HG03060 (cell line): ENCODE measurements around the gene RASGEF1C.
"Not testable (repeated sequence)": the region's sequence is repeated elsewhere in the genome, so short reads cannot be mapped to it uniquely, and the experiment has no call there.

ENCODE experiments used
- ATAC-seq: cut with Tn5 transposase; IDR thresholded peaks from one replicate; pipeline ENCODE4 v1.9.1; 2021; ENCODE audit warnings: low read depth, moderate number of reproducible peaks; ENCODE audit not compliant: unreplicated experiment

The RASGEF1C gene

DNA sequence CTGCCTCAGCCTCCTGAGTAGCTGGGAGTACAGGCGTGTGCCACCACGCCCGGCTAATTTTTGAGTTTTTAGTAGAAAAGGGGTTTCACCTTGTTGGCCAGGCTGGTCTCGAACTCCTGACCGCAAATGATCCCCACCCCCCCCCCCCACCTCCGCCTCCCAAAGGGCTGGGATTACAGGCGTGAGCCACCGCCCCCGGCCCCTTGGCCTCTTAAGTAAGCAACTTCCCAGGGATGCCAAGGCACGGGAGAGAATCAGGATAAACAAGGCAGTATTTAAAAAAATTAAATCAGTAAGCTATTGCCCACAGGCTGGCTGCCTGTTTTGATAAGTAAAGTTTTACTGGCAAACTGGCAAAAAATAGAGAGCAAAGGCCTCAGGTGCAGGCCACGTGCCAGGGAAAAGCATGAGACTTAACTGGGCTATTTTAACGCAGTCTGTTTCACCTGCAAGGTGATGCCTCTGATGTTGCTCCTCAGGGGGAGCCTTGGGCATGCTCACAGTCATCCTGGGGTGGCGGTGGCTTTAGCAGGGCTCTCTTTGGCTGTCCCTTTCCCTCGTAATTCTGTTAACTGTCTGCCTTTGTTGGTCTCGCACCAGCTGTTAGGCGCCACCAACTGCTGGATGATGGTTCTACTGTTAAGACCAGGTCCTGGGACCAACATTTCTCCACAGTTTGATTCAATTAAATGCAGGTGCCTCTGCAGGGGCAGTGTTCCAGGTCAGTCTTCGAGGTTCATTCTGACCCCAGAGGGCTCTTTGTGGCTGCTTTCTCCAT lies 118.1 kb downstream of the RASGEF1C start:
- ATAC-seq: no peak

DNA sequence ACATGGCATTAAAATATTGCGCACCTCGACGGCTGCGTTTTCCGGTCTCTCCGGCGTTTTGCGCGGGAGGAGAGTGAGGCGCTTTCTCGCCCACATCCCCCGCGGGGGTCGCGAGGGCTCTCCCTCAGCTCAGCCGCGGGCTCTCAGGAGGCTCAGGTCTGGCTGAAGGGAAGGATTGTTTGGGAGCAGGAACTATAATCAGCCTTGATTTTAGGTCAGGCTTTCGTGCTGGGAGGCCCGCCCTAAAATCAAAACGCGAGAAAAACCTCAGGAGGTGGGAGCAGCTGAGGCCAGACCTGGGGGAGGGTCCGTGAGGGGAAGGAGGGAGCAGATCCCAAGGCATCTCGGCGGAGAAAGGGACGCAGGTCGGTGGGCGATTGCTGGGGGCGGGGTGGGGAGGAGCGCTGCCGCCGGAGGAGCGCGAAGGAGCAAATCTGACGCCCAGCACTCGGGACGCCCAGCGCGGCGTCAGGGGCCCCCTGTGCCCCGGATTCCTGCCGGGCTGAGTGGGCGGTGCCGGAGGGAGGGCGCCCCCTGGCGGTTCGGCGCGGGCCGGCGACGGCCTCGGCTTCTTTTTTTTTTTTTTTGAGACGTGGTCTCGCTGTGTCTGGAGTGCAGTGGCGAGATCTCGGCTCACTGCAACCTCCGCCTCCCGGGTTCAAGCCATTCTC lies 118.8 kb downstream of the RASGEF1C start:
- ATAC-seq: no peak

DNA sequence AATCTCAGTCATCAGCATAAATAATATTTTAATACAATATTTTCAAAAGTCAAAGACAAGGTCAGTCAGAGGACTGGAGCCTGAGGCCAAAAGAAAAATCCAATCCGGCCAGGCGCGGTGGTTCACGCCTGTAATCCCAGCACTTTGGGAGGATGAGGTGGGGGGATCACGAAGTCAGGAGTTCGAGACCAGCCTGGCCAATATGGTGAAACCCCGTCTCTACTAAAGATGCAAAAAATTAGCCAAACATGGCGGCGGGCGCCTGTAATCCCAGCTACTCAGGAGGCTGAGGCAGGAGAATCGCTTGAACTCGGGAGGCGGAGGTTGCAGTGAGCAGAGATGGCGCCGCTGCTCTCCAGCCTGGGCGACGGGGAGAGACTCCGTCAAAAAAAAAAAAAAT lies 119.4 kb downstream of the RASGEF1C start:
- not testable (repeated sequence) for ATAC-seq

DNA sequence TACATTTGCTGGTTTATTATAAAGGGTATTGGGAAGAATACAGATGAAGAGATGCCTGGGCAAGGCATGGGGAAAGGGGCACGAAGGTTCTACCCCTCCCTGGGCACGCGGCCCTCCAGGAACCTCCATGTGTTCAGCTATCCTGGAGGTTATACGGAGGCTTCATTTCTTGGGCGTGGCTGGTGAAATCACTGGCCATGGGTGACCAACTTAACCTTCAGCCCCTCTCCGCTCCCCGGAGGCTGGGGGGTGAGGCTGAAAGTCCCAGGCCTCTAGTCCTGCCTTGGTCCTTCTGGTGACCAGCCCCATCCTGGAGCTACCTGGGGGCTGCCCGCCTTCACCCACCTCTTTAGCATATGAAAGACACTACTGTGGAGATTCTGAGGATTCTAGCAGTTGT lies 120.5 kb downstream of the RASGEF1C start:
- ATAC-seq: no peak

DNA sequence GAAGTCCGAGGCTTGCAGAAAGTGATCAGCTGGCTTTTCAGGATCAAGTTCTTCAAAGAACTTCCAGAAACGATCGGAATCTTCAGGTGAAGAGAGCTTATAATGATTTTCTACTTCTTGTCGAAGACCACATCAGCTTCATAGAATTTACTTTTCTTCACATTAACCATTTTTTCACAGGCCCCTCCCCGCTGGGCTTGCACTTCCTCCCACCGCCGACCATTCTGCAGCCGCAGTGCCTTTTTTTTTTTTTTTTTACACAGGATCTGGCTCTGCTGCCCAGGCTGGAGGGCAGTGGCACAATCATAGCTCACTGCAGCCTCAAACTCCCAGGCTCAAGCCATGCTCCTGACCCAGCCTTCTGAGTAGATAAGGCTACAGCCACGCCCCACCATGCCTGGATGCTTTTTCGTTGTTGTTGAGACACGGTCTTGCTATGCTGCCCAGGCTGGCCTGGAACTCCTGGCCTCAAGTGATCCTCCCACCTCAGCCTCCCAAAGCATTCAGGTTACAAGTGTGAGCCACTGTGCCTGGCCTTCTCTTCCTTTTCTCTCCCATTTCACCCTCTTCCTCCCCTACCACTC lies 122.1 kb downstream of the RASGEF1C start:
- no peak for ATAC-seq

DNA sequence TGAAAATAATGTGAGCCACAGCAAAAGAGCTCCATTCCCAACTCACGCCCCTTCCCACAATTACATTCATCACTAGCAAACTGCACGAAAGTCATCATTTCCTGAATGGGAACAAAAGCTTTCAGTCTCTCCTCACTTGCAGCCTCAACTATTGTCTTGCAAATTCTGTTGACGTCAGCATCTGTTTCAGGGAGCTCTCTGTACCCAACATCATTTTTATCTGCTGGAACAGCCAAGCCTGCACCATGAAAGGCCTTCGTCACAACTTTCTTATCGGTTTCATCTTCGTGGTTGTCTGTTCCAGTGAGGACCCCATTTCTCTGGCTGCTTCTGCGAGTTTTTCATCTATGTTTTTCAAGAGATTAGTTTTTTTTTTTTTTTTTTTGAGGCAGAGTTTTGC lies 123.2 kb downstream of the RASGEF1C start:
- no peak for ATAC-seq

DNA sequence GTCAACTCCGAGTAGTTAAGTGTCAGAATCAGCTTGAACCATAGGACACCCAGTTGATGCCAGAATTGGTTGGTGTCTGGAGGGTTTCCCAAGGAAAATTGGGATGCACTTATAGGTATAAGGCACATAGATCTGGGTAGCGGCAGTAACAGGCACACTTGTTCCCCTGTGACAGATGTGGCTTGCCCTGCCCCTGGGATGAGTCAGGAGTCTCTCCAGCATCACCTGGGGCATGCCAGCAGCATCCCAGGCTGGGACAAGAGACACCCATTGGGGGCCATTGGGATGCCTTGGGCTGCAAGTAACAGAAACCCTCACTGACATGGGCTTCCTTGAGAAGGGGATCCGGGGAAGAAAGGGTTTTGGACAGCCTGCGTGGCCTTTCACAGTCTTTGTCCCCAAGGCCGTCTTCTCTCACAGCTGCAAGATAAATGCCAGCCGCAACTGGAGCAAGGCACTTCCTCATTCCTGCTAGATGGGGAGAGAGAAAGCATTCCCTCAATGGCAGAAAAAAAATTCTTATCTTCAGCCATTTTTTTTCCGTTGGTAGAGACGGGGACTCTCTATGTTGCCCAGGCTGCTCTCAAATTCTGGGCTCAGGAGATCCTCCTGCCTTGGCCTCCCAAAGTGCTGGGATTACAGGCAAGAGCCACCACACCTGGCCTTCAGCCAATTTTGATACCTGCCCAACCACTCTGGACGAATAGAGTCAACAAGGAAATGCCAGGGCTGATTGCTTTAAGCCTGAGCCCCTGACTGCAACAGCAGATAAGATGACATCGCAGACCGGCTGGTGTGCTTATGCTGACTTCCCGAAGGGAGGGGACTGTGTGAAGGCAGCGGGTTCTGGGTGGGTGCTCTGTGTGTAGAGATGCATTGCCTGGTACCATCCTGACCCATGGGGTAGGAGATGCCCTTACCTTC lies 124.1 kb downstream of the RASGEF1C start:
- ATAC-seq: no peak

DNA sequence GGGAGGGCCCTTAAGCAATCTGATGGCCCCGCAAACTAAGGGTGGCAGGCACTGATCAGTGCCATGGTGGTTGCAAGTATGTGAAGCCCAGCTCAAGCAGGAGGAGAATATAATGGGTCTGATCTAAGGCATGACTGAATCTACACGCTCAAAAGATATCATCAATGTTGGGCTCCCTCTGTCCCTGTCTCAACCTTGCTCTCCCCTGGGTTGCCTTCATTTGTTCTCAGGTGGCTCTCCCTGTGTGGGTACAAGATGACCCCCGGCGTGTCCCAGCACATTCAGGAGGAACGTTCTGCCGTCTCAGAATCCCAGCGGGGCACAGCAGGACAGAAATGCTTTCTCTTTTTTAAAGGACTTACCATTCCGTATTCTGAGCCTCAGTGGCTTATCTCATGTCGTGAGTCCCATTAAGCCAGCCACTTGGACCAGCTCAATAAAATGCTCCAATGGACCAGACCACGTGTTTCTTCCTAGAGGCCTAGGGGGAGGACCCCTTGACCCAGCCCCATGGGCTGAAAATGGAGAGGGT lies 125.4 kb downstream of the RASGEF1C start:
- no peak for ATAC-seq

DNA sequence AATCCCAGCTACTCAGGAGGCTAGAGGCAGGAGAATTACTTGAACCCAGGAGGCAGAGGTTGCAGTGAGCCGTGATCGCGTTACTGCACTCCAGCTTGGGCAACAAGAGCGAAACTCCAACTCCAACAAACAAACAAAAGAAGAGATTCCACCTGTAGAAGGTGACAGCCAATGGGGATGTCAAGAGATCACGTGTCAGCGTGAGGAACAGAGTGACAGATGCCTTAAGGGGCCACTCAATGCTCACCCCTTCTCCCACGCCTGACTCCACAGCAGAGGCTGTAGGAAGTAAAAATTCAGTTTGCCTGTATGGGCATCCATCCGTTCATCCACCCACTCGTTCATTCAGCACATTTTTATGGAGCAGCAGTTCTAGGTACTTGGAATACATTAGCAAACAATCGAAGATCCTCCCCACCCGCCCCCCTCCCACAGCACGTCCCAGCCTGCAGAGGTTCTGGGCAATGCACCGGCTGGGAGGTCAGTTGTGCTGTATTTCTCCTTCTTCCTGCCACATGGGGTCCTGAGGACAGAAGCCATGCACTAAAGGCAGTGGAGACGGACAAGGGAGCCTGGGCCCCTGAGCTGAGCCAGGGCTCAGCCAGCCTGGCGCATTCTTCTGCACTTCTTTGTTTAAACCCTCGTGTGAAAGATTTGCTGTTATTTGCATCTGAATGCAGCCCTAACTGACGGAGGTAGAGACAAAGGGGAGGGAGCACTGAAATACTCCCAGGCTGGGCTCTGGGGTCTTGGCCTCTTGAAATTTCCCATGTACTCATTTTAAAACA lies 126.2 kb downstream of the RASGEF1C start:
- ATAC-seq: no peak

DNA sequence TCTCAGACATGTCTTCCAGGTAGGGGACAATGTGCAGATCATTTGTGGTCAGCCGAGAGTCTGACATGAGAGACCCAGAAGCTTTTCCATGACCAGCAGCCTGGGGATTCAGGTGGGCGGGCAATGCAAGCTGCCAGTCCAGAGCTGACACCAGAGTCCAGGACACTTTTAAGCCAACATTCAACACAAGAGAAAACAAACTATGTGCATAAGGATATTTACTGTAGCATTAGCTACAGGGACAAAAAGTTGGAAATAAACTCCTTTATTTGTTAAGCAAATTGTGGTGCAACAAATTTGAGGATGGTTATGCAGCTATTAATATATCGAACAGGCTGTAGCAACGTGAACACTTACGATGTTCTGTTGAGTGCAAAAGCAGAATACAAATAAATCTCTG lies 127.5 kb downstream of the RASGEF1C start:
- ATAC-seq: no peak

DNA sequence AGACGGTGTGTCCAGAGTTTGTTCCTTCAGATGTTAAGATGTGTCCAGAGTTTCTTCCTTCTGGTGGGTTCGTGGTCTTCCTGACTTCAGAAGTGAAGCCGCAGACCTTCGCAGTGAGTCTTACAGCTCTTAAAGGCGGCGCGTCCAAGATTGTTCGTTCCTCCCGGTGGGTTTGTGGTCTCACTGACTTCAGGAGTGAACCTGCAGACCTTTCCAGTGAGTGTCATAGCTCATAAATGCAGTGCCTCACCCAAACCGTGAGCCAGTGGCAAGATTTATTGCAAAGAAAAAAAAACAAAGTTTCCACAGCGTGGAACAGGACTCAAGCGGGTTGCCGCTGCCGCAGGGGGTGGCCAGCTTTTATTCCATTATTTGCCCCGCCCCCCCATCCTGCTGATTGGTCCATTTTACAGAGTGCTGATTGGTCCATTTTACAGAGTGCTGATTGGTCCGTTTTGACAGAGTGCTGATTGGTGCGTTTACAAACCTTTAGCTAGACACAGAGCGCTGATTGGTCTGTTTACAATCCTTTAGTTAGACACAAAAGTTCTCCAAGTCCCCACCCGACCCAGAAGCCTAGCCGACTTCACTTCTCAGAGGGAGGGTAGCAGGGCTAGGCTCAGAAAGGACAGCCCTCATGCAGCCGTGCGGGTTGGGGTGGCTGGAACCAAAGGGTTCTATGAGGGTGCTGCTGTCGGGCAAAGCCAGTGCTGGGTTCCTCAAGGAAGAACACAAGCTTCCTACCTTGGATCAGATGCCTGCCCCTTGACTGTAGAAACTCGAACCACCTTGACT lies 128.3 kb downstream of the RASGEF1C start:
- no peak for ATAC-seq

DNA sequence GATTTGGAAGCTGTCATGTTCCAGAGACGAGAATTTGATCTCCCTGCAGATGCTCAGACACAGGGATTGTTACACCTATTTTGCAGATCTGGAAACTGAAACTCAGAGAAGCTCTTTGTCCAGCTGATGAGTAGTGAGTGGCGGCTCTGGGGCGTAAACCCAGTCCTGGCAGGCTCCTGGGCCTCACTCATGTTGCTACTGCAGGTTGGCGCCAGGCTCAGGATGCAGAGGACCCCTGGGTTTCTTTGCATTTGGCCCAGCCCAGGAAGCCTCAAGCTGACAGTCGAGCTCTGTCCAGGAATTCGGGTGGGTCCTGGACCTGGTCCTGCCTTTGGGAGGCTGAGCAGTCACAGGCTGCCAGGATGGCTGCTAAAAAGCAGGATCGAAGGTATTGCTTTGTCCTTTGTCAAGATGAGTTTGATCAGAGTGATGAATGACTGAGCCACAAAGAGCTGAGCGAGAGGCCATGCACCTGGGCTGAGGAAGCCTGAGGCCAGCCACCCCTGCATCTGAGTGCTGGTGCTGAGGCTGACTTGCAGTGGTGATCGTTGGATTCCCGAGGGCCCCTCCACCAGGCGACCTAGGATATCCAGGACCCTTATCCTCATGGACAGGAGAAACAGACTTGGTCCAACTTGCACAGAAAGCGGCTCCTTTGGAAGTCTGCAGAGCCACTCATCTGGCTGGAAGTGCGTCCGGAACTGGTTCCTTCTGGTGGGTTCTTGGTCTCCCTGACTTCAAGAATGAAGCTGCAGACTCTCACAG lies 129.1 kb downstream of the RASGEF1C start:
- no peak for ATAC-seq

DNA sequence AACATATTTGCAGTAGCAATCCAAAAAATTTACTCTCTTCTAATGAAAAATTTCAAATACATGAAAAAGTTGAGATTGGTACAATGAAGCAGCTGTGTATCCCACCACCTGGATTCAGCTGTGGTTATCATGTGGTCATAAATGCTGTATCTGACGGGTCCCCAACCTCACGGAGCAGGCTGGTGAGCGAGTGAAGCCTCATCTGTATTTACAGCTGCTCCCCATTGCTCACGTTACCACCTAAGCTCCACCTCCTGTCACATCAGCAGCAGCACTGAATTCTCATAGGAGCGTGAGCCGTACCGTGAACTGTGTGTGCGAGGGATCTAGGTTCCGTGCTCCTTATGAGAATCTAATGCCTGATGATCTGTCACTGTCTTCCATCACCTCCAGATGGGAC lies 130.7 kb downstream of the RASGEF1C start:
- ATAC-seq: no peak

DNA sequence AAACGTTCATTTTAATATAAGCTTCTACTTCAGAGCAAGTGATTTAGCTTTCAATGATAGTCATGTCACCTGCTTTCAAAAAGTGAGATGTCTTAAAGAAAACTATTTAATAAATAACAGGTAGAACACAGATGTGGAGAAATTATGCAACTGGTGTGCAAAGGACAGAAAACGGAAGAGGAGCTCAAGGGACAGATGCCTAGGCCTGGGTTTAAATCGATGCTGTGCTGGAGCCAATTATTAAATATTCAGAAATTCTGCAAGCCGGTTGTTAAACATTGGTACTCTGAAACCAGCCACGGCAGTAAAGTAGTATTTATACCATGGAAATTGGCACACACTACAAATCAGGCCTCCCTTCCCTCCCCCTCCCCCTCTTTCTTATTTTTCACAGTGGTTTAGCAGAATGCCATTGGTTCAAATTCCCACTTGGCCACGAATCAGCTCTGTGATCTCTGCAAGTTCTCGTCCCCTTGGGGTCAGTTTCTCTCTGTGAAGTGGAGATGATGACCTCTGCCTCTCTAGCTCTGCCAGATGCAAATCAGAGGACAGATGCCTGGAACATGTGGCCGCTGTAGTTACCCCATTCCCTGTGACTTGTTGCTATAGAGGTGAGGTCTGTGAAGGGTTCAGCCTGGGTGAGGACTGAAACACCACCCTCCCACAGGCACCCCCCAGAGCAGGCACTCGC lies 131.3 kb downstream of the RASGEF1C start:
- ATAC-seq: no peak

DNA sequence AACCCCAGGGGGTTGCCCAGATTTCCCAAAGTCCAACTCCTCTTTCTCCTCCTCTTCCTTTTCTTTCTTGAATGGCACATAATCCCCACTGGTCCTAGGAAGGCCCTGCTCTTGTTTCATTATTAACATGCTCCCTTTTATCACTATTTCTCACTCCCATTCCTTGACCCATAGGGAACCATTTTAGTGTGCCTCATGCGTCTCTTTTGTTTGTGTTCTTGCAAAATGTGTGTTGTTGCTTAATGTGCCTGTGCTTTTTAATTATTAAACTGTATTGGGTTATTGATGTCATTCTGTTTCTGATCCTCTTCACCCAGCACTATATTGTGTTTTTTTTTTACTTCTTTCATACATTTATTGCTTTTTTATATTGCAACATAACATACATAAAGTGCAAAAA lies 133.3 kb downstream of the RASGEF1C start:
- no peak for ATAC-seq

DNA sequence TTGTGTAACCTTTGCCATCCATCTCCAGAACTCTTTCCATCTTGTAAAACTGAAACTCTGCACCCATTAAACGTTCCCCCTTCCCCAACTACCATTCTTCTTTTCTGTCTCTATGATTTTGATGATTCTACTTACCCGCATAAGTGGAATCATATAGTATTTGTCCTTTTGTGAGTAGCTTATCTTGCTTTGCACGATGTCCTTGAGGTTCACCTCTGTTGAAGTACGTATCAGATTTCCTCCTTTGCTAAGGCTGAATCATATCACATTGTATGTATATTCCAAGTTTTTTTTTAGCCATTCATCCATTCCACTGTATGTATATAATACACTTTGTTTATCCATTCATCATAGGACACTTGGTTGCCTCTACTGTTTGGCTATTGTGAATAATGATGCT lies 134.5 kb downstream of the RASGEF1C start:
- no peak for ATAC-seq

DNA sequence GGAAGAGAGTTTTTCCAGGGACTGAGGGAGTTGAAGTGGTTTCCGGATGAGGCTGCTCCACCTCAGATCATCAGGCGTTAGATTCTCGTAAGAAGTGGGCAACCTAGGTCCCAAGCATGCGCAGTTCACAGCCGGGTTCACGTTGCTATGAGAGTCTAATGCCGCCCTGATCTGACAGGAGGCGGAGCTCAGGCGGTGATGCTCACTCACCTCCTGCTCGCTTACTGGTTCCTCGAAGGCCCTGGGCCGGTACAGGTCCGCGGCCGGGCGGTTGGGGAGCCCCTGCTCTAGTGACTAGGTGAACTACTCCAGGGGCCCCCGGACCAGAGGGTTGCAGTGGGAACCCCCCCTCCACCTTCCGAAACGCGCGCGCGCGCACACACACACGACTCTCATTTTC lies 136.5 kb downstream of the RASGEF1C start:
- no peak for ATAC-seq

DNA sequence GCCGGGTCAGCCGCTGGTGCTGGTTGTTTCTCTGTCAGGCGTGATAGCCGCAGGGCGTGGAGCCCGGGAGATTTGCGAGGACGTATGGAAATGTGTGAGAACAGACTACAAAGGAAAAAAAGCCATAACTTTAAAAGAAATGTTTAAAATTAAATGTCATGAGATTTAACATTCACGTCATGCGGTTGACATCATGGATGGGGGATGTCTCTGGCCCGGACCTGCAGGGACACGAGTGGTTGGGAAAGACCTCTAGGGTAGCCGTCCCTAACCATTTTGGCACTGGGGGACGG lies 136.8 kb downstream of the RASGEF1C start:
- no peak for ATAC-seq
